RWPE2 (cell line): Measurements from ENCODE around the gene MAP7.
A peak's percentile ranks its signal among the peaks of the same experiment; 100 is the strongest.

ENCODE experiments used
- ATAC-seq: fragments of 200-7000 bp; cut with Tn5 transposase; 3 replicates; pipeline ENCODE4 v1.9.1; 2021; ENCODE audit warnings: low read depth
- DNase-seq: peaks from one replicate; pipeline ENCODE4 v3.0.0-alpha.2; 2020; ENCODE audit warnings: low spot score
- H3K27ac ChIP-seq: fragments of 450-650 bp; 2 replicates; pipeline ENCODE4 v1.5.1; 2017; ENCODE audit warnings: mild to moderate bottlenecking; ENCODE audit not compliant: poor library complexity, severe bottlenecking
- H3K27me3 ChIP-seq: fragments of 250-450 bp; sonication (Bioruptor Pico); 2 replicates; pipeline ENCODE4 v1.5.1; 2021; ENCODE audit warnings: mild to moderate bottlenecking, moderate library complexity; ENCODE audit not compliant: insufficient read depth, poor library complexity, severe bottlenecking
- H3K36me3 ChIP-seq: fragments of 250-450 bp; sonication (Bioruptor Pico); 2 replicates; pipeline ENCODE4 v1.5.1; 2020; ENCODE audit warnings: low read depth, mild to moderate bottlenecking, moderate library complexity
- H3K4me1 ChIP-seq: fragments of 250-450 bp; sonication (Bioruptor Pico); 2 replicates; pipeline ENCODE4 v1.5.1; 2021; ENCODE audit warnings: mild to moderate bottlenecking, moderate library complexity; ENCODE audit not compliant: insufficient read depth, poor library complexity, severe bottlenecking
- H3K4me3 ChIP-seq: fragments of 250-450 bp; sonication (Bioruptor Pico); 2 replicates; pipeline ENCODE4 v1.5.1; 2021; ENCODE audit warnings: mild to moderate bottlenecking, moderate library complexity; ENCODE audit not compliant: severe bottlenecking
- H3K9me3 ChIP-seq: fragments of 250-450 bp; sonication (Bioruptor Pico); 2 replicates; pipeline ENCODE4 v1.5.1; 2021; ENCODE audit warnings: mild to moderate bottlenecking, moderate library complexity; ENCODE audit not compliant: severe bottlenecking
- CTCF ChIP-seq: fragments of 450-650 bp; IDR thresholded peaks from one replicate; pipeline ENCODE4 v1.5.1; 2017; ENCODE audit warnings: mild to moderate bottlenecking, moderate library complexity; ENCODE audit not compliant: poor library complexity, severe bottlenecking

Gene MAP7

GRCh38 chr6:136550330-136551071 is at the start of gene MAP7:
MAP7 (minus strand) TSS chr6:136550422; CDS start chr6:136550408, 14 bp downstream.
- Histone ChIP-seq H3K4me1 (peaks cover 10% of the 10 kb centered on the region), H3K27me3 (no peaks in the 10 kb centered on the region), H3K9me3 (no peaks in the 10 kb centered on the region), H3K27ac (peak within 1 kb of the TSS; percentile 44), H3K4me3 (peak within 1 kb of the TSS; percentile 88), H3K36me3 (no peaks in the 10 kb centered on the region)
- DNase-seq = peak; percentile 92
- peak; percentile 95 for ATAC-seq
- TF ChIP-seq CTCF = peak; percentile 99

GRCh38 chr6:136599329-136600011 is 49.2 kb upstream of the MAP7 start:
- DNase-seq = no peak
- no peak for TF ChIP-seq CTCF
- H3K4me3 ChIP-seq = no peak overlapping the region
- no peaks in the 10 kb centered on the region for H3K36me3 ChIP-seq
- H3K27me3 ChIP-seq = no peaks in the 10 kb centered on the region
- no peak overlapping the region for H3K27ac ChIP-seq
- ATAC-seq = no peak
- no peaks in the 10 kb centered on the region for H3K9me3 ChIP-seq
- peaks cover under 1% of the 10 kb centered on the region for H3K4me1 ChIP-seq

- Histone ChIP-seq H3K27me3 (no peaks in the 10 kb centered on the region), H3K36me3 (no peaks in the 10 kb centered on the region), H3K4me1 (peaks cover 15% of the 10 kb centered on the region), H3K4me3 (no peak overlapping the region), H3K9me3 (no peaks in the 10 kb centered on the region), H3K27ac (no peak overlapping the region)
- DNase-seq = no peak
- TF ChIP-seq CTCF = no peak
- no peak for ATAC-seq
Measured at GRCh38 chr6:136598048-136598447, 47.8 kb upstream of the MAP7 start.

- no peaks in the 10 kb centered on the region for H3K36me3 ChIP-seq
- H3K4me3 ChIP-seq = no peak overlapping the region
- no peak for TF ChIP-seq CTCF
- DNase-seq (no peak), ATAC-seq (no peak)
- H3K4me1 ChIP-seq = peaks cover 15% of the 10 kb centered on the region
- H3K9me3 ChIP-seq = no peaks in the 10 kb centered on the region
- no peaks in the 10 kb centered on the region for H3K27me3 ChIP-seq
- peak overlapping the region; percentile 68 for H3K27ac ChIP-seq
Measured at GRCh38 chr6:136594671-136595070, 44.4 kb upstream of the MAP7 start.
